Subcutaneous abdominal adipose tissue (tissue), 5 donors: ENCODE data around the gene UCMA.
"Not testable (repeated sequence)": the region's sequence is repeated elsewhere in the genome, so short reads cannot be mapped to it uniquely, and the experiment has no call there.

Source experiments
- H3K27ac ChIP-seq: one replicate; pipeline ENCODE4 v1.7.0; 2013; ENCODE audit warnings: low read depth, mild to moderate bottlenecking, inconsistent platforms, low read length, moderate library complexity
- H3K27me3 ChIP-seq, 5 donors: one replicate each; pipeline ENCODE4 v1.7.0; 2013; ENCODE audit warnings: low read length in 5 of 5, inconsistent platforms in 1 of 5; ENCODE audit not compliant: control insufficient read depth in 5 of 5, insufficient read depth in 4 of 5
- H3K36me3 ChIP-seq, 5 donors: one replicate each; pipeline ENCODE4 v1.7.0; 2013; ENCODE audit warnings: low read length in 5 of 5; ENCODE audit not compliant: control insufficient read depth in 5 of 5, insufficient read depth in 5 of 5
- H3K4me1 ChIP-seq, 5 donors: one replicate each; pipeline ENCODE4 v1.7.0; 2013; ENCODE audit warnings: low read length in 5 of 5, mild to moderate bottlenecking in 3 of 5, moderate library complexity in 1 of 5; ENCODE audit not compliant: control insufficient read depth in 5 of 5, insufficient read depth in 5 of 5
- H3K4me3 ChIP-seq, 5 donors: one replicate each; pipeline ENCODE4 v1.7.0; 2013; ENCODE audit warnings: low read length in 5 of 5, low read depth in 1 of 5
- H3K9ac ChIP-seq, 5 donors: one replicate each; pipeline ENCODE4 v1.7.0; 2013; ENCODE audit warnings: low read length in 5 of 5, mild to moderate bottlenecking in 4 of 5, moderate library complexity in 3 of 5
- H3K9me3 ChIP-seq, 5 donors: one replicate each; pipeline ENCODE4 v1.7.0; 2013; ENCODE audit warnings: low read length in 5 of 5; ENCODE audit not compliant: control insufficient read depth in 5 of 5
- donor health status: healthy.
- donor health status: healthy.
- donor health status: healthy.
- donor health status: healthy.
- donor health status: healthy.

Gene UCMA

GRCh38 chr10:13234172-13234571 is at the start of gene UCMA:
Gene UCMA, minus strand, starts transcription at chr10:13234374. Its CDS starts 116 bp downstream, at chr10:13234258.
- Histone ChIP-seq H3K9me3 (no peaks in the 10 kb centered on the region), H3K4me3 (no peak within 1 kb of the TSS), H3K36me3 (no peaks in the 10 kb centered on the region), H3K9ac (no peak within 1 kb of the TSS), H3K4me1 (no peaks in the 10 kb centered on the region), H3K27me3 (peaks cover 3 to 18% (median 12%) of the 10 kb centered on the region in 5 donors), H3K27ac (no peak within 1 kb of the TSS)

- H3K27ac ChIP-seq, H3K9me3 ChIP-seq, H3K9ac ChIP-seq, H3K4me3 ChIP-seq, H3K27me3 ChIP-seq, H3K4me1 ChIP-seq: not testable (repeated sequence)
- H3K36me3 ChIP-seq = peaks cover 28 to 92% (median 60%) of the 10 kb centered on the region in 5 donors
Measured at GRCh38 chr10:13282348-13282747, 48.2 kb upstream of the UCMA start.

GRCh38 chr10:13276749-13277365 is 42.7 kb upstream of the UCMA start:
- no peaks in the 10 kb centered on the region for H3K9me3 ChIP-seq
- H3K4me3 ChIP-seq = no peak overlapping the region
- peak overlapping the region in 1 of 5 donors; percentile 12 for H3K9ac ChIP-seq
- H3K27ac ChIP-seq = no peak overlapping the region
- H3K27me3 ChIP-seq = no peaks in the 10 kb centered on the region
- H3K4me1 ChIP-seq = peaks cover 0 to 12% (median 10%) of the 10 kb centered on the region in 5 donors
- peaks cover 25 to 43% (median 34%) of the 10 kb centered on the region in 5 donors for H3K36me3 ChIP-seq

GRCh38 chr10:13276146-13276545 is 42.0 kb upstream of the UCMA start:
- H3K27ac ChIP-seq, H3K9me3 ChIP-seq, H3K4me3 ChIP-seq, H3K27me3 ChIP-seq, H3K9ac ChIP-seq: not testable (repeated sequence)
- Histone ChIP-seq H3K36me3 (peaks cover 19 to 36% (median 27%) of the 10 kb centered on the region in 5 donors), H3K4me1 (peaks cover 0 to 19% (median 16%) of the 10 kb centered on the region in 5 donors)

- peak overlapping the region; percentile 30 for H3K27ac ChIP-seq
- H3K27me3 ChIP-seq = no peaks in the 10 kb centered on the region
- H3K9me3 ChIP-seq = no peaks in the 10 kb centered on the region
- H3K36me3 ChIP-seq = no peaks in the 10 kb centered on the region
- H3K4me3 ChIP-seq = peak overlapping the region in 4 of 5 donors; percentile 32 to 51 (median 39)
- peak overlapping the region in 2 of 5 donors; percentile 14 to 50 for H3K9ac ChIP-seq
- H3K4me1 ChIP-seq = peaks cover 0 to 19% (median 16%) of the 10 kb centered on the region in 5 donors
Measured at GRCh38 chr10:13272164-13272571, 38.0 kb upstream of the UCMA start.

GRCh38 chr10:13271552-13272163 is 37.5 kb upstream of the UCMA start:
- Histone ChIP-seq H3K27me3 (no peaks in the 10 kb centered on the region), H3K4me3 (peak overlapping the region in 4 of 5 donors; percentile 32 to 51 (median 39)), H3K9ac (peak overlapping the region in 2 of 5 donors; percentile 14 to 50), H3K27ac (peak overlapping the region; percentile 30), H3K36me3 (no peaks in the 10 kb centered on the region), H3K4me1 (peaks cover 0 to 18% (median 16%) of the 10 kb centered on the region in 5 donors), H3K9me3 (no peaks in the 10 kb centered on the region)

- H3K36me3 ChIP-seq = no peaks in the 10 kb centered on the region
- peaks cover 0 to 18% (median 15%) of the 10 kb centered on the region in 5 donors for H3K4me1 ChIP-seq
- H3K9ac ChIP-seq = no peak overlapping the region
- no peaks in the 10 kb centered on the region for H3K9me3 ChIP-seq
- H3K27ac ChIP-seq = peak overlapping the region; percentile 30
- no peak overlapping the region for H3K4me3 ChIP-seq
- no peaks in the 10 kb centered on the region for H3K27me3 ChIP-seq
Measured at GRCh38 chr10:13270877-13271551, 36.8 kb upstream of the UCMA start.

- Histone ChIP-seq H3K4me3 (no peak overlapping the region), H3K27me3 (peaks cover 0 to 4% (median 0%) of the 10 kb centered on the region in 5 donors), H3K4me1 (peaks cover 0 to 18% (median 15%) of the 10 kb centered on the region in 5 donors), H3K36me3 (no peaks in the 10 kb centered on the region), H3K9me3 (no peaks in the 10 kb centered on the region), H3K27ac (no peak overlapping the region), H3K9ac (no peak overlapping the region)
Measured at GRCh38 chr10:13268841-13269240, 34.7 kb upstream of the UCMA start.

- H3K36me3 ChIP-seq = no peaks in the 10 kb centered on the region
- peaks cover 0 to 4% (median 0%) of the 10 kb centered on the region in 5 donors for H3K27me3 ChIP-seq
- H3K9me3 ChIP-seq = no peaks in the 10 kb centered on the region
- H3K27ac ChIP-seq = no peak overlapping the region
- no peak overlapping the region for H3K9ac ChIP-seq
- H3K4me3 ChIP-seq = no peak overlapping the region
- peaks cover 0 to 18% (median 15%) of the 10 kb centered on the region in 5 donors for H3K4me1 ChIP-seq
Measured at GRCh38 chr10:13268310-13268709, 34.1 kb upstream of the UCMA start.

- no peak overlapping the region for H3K27ac ChIP-seq
- no peak overlapping the region for H3K4me3 ChIP-seq
- H3K27me3 ChIP-seq = peaks cover 0 to 5% (median 0%) of the 10 kb centered on the region in 5 donors
- H3K36me3 ChIP-seq = no peaks in the 10 kb centered on the region
- no peak overlapping the region for H3K9ac ChIP-seq
- H3K4me1 ChIP-seq = no peaks in the 10 kb centered on the region
- H3K9me3 ChIP-seq = no peaks in the 10 kb centered on the region
Measured at GRCh38 chr10:13263591-13263990, 29.4 kb upstream of the UCMA start.
